Measurements from ENCODE around the gene SMYD2.

DNA sequence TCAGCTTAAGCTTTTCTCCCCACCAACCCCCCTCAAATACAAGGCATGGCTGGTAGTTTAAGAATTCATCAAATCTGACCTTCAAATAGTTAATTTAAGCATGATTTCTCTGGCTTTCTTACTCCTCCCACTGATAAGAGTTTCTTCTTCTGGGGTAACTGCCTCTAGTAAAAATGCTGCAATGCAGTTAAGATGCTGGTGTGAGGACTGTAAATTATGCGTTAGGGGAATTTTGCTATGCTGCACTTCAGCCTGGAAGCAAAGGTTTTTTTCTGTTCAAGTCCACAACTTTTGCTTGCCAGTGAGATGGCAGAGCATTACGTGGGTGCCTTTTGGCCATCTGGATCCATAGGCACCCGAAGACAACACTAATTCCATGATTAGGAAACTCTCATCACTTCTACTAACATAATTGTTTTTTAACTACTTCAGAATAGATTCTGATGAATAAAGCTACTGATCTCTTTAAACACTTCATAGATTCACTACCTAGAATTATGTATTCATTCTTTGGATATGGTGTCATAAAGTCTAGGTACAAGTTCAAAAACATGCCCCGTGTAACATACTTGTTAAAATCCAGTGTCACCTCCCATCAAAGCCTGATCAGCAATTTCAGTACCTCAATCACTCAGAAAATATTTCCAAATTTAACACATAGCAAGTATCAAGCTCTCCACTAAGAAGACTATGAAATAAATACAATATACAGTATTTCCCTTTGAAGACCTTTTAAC is 8.8 kb upstream of the SMYD2 start:
- TF ChIP-seq REST (IDR thresholded peaks at IDR 0.05; ENCODE audit: insufficient read depth in 1 of 2, low read depth in 2 of 2, low read length in 2 of 2) (no peak), POLR2AphosphoS5 (IDR thresholded peaks at IDR 0.05; ENCODE audit: low read depth, low read length) (no peak), TAF1 (IDR thresholded peaks at IDR 0.05; ENCODE audit: borderline replicate concordance, insufficient read depth, low read length) (no peak), FOXP2 (optimal IDR thresholded peaks at IDR 0.05; ENCODE audit: borderline replicate concordance, extremely low read depth, extremely low read length, insufficient read depth) (no peak)
